Fibroblast of mammary gland (primary cell): ENCODE data around the gene SERPINA4.

Experiments used
- DNase-seq: peaks from one replicate; pipeline ENCODE4 v3.0.0-alpha.2; 2010; ENCODE audit warnings: low read depth
- H3K4me3 ChIP-seq: 2 replicates; pipeline ENCODE4 v1.5.1; 2011; ENCODE audit warnings: low read depth, mild to moderate bottlenecking, low read length, moderate library complexity; ENCODE audit not compliant: control insufficient read depth
- CTCF ChIP-seq: conservative IDR thresholded peaks from 2 replicates; pipeline ENCODE4 v1.5.1; 2011; ENCODE audit warnings: low read depth, low read length, inconsistent platforms; ENCODE audit not compliant: control insufficient read depth, insufficient read depth

Gene SERPINA4

DNA sequence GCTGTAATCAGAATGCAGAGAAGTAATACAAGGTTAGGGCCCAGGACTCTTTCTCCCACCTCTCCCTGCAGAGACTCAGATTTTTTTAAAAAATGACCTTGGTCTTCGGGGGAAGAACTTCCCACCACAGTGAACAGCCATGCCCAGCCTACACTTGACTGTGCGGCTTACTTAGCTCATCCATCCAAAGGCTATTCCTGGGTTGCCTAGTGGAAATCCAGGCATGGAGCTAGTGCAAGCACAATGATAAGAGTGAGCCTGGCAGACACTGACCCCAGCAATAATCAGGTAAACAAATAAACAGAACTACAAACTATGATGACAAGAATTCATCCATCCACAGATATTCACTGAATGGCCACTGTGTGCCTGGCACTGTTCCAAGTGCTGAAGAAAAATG lies 34.7 kb downstream of the SERPINA4 start:
- H3K4me3 ChIP-seq = no peak overlapping the region
- no peak for TF ChIP-seq CTCF
- DNase-seq = no peak

DNA sequence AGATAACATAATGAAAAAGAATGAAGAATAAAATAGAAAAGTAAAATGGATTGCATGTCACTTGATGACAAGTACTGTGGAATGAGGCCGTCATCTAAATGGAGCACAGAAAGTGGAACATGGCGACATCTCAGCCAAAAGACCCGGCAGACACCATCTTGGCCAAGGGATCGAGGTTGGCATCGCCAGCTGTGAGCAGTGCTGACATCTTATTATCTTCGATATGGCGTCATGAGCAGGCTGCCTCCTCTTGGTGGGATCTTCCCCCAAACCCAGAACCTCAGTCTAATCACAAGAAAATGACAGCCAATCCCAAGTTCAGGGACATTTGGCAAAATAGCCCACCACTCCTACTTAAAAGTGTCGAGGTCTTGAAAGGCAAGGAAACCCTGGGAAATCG lies 35.1 kb downstream of the SERPINA4 start:
- no peak for TF ChIP-seq CTCF
- DNase-seq = no peak
- H3K4me3 ChIP-seq = no peak overlapping the region

DNA sequence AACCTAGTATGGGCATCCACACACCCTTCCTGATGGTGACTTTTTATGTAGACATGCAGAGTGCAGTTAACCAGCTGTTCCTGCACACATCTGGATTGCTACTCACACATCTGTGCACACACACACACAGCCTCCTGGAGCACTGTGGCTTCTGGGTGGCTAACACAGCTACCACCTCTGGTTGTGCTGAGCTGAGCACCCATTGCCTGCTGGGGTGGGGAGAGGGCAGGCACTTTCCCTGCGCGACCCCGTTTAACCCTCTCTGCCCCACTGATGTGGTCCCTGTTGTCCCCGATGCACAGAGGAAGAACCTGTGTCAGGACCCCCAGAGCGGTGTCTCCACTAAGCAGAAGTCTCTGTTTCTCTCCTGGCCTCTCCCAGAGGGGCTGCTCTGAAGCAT lies 36.5 kb downstream of the SERPINA4 start:
- no peak for DNase-seq
- no peak for TF ChIP-seq CTCF
- no peak overlapping the region for H3K4me3 ChIP-seq

GRCh38 chr14:94598506-94598815 lies 37.2 kb downstream of the SERPINA4 start:
- no peak for TF ChIP-seq CTCF
- no peak for DNase-seq
- H3K4me3 ChIP-seq = no peak overlapping the region

DNA sequence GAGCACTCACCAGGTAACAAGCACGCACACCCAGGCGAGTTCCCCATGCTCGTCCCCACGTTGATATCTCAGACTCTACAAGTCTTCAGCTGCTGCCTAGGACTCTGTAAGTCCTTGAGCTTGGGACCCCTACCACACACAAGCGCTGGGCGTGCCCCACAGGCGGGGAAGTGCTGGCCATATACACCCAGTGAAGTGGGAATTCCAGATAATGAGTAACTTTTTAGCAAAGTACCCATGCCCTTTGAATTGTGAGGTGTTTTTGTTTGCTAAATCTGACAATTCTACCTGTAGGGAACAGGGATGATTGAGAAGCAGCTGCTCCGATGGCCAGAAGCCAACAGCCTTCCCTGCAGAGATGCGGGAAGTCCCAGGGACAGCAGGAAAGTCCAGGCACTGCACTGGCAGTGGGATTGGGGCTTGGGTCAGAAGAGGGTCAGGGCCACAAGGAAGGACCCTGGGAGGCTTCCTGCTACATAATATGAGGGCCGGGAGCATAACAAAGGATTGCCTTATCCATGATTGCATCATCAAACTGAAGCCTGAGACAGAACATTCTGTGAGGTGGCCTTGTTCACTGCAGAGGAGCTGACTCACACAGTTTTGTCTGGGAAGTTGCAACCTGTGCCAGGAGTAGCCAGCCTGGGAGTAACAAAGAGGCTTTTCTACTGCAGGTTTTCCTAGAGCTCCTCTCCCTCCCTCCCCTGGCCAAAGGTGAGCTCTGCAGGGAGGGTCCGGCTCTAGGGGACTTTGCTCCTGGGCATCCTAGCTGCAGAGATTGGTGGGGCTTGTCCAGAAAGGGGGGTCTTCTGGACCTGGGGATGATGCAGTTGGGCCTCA lies 37.8 kb downstream of the SERPINA4 start:
- peak; percentile 11 for TF ChIP-seq CTCF
- no peak overlapping the region for H3K4me3 ChIP-seq
- peak; percentile 99 for DNase-seq

DNA sequence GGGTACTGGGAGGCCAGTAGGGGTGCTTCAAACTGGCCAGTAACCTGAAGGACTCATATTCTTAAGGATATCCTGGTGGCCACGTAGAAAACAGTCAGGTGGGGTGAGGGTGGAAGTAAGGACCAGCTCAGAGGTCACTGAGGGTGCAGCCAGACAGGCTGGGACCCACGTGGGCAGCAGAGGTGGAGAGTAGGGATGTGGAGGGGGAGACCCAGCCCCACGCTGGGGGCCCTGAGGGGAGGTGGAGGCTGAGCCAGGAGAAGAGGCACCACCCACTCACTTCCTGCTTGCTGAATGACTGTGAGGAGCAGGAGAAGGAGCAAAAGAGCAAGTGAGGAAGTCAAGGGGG lies 38.4 kb downstream of the SERPINA4 start:
- no peak for DNase-seq
- H3K4me3 ChIP-seq = no peak overlapping the region
- TF ChIP-seq CTCF = no peak

- no peak overlapping the region for H3K4me3 ChIP-seq
- DNase-seq = no peak
- TF ChIP-seq CTCF = no peak
Measured at GRCh38 chr14:94600148-94600545, 38.9 kb downstream of the SERPINA4 start.
